ENCODE data around the gene MED12L.

Gene MED12L

GRCh38 chr3:151091685-151092345 is 6.4 kb downstream of the MED12L start:
- DNase-seq (ENCODE audit: low read depth, low spot score): no peak

DNA sequence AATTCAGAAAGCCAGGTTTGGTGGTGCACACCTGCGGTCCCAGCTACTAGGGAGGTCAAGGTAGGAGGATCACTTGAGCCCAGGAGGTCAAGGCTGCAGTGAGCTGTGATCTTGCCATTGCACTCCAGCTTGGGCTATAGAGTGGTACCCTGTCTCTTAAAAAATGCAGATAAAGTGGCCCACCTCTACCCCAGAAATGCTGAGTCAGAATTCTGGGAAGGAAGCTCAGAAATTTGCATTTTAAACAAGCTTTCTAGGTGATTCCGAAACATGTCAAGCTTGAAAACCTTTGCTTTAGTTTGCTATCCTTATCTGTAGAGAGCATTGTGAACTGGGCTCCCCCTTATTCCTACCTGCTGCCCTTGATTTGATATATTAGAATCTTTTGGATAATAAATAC is 7.7 kb downstream of the MED12L start:
- DNase-seq (ENCODE audit: low read depth, low spot score): no peak

GRCh38 chr3:151093905-151094304 is 8.4 kb downstream of the MED12L start:
- no peak for DNase-seq (ENCODE audit: low read depth, low spot score)

DNA sequence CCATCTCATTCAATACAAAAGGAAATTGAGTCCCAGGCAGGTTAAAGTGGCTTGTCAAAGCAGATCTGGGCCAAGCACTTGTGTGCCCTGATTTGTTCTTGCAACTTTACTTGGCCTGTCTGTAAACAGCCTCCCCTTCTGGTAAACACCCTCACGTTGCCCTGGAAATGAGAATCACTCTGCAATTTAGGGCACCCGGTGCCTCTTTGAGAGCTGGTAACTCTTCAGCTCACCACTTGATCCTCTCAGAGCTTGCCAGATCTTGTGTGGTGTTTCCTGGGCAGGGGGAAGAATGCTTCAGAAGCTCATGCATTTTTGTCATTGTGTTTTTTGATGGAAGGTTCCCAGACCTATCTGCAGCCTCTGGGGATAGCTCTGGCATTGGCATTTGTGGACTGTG is 11.3 kb downstream of the MED12L start:
- DNase-seq (ENCODE audit: low read depth, low spot score): no peak

- DNase-seq (ENCODE audit: low read depth, low spot score): no peak
These were observed 14.6 kb downstream of the MED12L start for GRCh38 chr3:151100076-151100475.

DNA sequence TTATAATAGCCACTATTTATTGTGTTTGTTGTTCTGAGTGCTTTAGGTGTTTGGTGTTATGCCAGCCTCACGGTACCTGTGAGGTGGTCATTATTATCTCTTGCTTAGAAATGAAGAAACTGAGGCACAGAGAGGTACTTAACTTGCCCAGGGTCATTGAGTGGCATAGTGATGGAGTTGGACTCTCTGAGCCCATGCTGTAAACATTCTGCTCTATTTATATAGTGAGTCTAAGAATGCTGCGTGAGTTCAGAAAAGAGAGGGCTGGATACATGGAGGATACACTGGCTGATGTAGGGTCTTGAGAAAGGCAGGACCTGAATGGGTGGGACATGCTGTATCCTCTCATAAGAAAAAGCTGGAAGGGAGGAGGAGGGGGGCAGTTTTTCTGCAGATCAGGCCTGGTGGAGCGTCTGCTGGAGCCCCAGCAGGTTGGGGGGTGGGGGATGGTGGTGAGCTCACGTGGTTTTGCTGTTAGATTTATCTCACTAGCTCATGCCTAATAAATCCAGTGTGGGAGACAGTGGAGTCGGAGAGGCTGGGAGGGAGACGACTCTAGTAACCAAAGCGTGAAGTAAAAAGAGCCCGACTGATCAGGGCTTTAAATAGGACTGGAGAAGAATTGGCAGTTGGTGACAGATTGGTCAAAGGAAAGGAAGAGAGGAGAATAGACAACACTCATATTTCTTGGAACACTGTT is 16.0 kb downstream of the MED12L start:
- DNase-seq (ENCODE audit: low read depth, low spot score): no peak

DNA sequence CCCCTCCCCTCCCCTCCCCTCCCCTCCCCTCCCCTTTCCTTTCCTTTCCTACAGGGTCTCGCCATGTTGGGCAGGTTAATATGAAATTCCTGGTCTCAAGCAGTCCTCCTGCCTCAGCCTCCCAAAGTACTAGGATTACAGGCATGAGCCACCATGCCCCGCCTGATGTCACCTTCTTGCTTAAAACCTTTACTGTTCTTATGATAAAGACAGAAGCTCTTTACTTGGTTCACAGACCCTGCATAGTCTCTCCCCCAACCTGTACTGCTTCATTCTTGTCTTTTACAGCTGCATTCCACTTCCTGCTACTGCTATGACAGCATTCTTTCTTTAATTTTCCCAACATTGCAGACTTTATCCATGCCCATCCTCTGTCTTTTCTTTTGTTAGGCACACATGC is 20.8 kb downstream of the MED12L start:
- DNase-seq (ENCODE audit: low read depth, low spot score): no peak

DNA sequence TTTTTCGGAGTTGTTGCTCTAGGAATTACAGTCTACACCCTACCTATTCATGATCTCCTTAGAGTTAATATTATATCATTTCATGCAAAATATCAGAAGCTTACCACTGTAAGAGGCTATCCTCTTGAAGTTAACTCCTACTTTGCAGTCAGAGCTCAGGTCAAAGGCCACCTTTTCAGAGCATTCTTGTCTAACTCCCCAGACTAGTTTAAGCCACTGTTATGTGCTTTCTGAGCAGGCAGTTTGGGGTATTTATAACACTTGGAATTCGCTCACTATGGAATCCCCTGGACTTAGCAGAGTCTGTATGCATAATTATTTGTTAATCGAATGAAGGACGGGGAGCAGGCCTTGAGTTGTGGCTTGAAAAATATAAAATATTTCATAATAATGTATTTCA is 21.7 kb downstream of the MED12L start:
- no peak for DNase-seq (ENCODE audit: low read depth, low spot score)

- no peak for DNase-seq (ENCODE audit: low read depth, low spot score)
These were observed 22.2 kb downstream of the MED12L start for GRCh38 chr3:151107701-151108100.

GRCh38 chr3:151109286-151109800 is 23.9 kb downstream of the MED12L start:
- no peak for DNase-seq (ENCODE audit: low read depth, low spot score)

DNA sequence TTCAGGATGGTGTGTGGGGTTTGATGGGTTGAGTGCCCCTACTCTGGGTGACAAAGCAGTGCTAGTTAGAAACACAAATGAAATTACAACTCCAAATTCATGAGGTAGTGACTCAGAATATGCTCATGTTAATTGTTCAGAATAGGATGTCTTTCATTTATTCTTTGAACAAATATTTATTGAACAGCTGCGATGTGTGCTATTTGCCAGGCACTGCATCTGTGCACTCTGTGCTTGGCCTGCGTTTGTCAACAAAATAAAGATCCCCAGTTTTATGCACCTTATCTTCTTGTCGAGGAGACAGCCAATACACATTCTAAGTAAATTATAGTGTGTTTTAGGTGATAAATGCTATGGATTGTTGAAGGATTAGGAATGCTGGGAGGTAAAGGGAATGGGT is 27.3 kb downstream of the MED12L start:
- no peak for DNase-seq (ENCODE audit: low read depth, low spot score)

DNA sequence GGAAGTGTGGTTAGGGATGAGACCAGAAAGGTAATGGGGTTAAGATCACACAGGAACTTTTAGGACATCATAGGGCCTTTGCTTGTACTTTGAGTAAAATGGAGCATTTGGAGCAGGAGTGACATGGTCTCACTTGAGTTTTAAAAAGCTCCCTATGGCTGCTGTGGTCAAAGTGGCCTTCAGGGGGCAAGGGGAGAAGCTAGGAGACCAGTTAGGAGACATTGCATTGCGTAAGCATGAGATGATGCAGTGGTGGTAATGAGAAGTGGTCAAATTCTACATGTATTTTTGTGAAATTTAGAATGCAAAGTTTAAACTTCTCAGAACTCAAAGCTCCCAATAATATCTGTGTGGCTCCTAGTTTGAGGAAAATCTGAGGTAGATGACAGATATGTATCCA is 27.9 kb downstream of the MED12L start:
- no peak for DNase-seq (ENCODE audit: low read depth, low spot score)

DNA sequence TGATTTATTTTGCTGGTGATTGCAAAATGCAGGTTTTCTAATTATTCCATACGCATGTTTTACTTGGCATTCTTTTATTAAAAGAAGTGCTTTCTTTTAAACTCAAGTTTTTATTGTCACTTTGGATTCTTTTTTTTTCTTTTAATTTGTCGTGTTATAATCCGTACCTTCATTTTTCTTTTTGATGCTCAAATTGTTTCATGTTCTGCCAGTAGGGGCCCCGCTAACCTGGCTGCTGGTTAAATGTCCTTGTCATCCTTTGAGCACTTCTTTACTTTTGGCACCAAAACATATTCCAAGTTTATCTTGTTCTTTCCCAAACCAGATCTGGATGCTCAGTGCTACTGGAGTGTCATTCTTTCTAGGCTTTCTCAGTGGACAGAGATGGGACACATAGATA is 31.6 kb downstream of the MED12L start:
- no peak for DNase-seq (ENCODE audit: low read depth, low spot score)

DNA sequence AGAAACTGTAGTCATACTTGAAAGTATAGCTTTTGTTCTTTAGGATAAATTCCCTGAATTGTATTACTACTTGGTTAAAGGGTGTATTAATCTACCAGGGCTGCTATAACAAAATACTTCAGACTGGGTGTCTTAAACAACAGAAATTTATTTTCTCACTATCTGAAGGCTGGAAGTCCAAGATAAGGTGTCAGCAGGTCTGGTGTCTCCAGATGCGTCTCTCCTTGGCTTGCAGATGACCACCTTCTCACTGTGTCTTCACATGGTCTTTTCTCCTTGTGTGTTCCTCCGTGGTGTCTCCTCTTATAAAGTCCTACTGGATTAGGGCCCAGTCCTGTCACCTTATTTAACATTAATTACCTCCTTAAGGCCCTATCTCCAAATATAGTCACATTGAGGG is 33.7 kb downstream of the MED12L start:
- no peak for DNase-seq (ENCODE audit: low read depth, low spot score)

DNA sequence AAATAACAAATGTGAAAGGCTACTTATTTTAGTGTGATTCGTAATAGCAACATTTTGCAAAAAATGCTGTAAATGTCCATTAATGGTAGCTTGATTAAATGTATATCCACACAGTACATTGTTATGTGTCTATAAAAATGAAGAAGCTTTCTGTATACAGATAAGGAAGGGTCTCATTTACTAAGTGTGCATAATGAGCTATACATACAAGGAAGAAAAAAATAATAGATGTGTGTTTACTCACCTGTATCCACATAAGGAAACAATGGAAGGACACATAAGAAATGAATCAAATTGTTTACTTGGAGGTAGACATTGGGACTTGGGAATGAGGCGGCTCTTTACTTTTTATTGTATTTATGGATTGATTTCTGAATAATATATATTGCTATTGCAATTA is 34.9 kb downstream of the MED12L start:
- DNase-seq (ENCODE audit: low read depth, low spot score): no peak

DNA sequence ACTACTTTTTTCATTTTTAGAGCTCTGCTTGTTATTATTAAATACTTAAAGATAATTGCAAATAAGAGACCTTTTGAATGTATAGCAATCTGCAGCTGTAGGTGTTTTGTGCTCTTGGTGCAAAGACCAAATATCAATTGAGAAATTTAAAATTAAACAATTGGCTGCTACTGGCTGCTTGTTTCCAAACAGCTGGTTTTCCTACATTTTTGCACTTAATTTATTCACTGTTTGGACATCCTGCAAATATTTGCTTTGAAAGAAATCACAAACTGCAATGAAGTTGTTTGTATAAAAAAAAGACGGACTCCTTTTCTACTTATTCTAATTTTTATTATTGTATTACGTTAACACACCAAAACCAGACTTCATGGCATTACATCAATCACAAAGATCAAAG is 35.6 kb downstream of the MED12L start:
- no peak for DNase-seq (ENCODE audit: low read depth, low spot score)

GRCh38 chr3:151123827-151124226 is 38.4 kb downstream of the MED12L start:
- DNase-seq (ENCODE audit: low read depth, low spot score): no peak

GRCh38 chr3:151124476-151124875 is 39.0 kb downstream of the MED12L start:
- no peak for DNase-seq (ENCODE audit: low read depth, low spot score)

GRCh38 chr3:151130428-151130827 is 45.0 kb downstream of the MED12L start:
- DNase-seq (ENCODE audit: low read depth, low spot score): no peak

GRCh38 chr3:151133175-151133574 is 47.7 kb downstream of the MED12L start:
- DNase-seq (ENCODE audit: low read depth, low spot score): no peak

- no peak for DNase-seq (ENCODE audit: low read depth, low spot score)
These were observed 48.5 kb downstream of the MED12L start for GRCh38 chr3:151133917-151134450.

- DNase-seq (ENCODE audit: low read depth, low spot score): no peak
These were observed 50.3 kb downstream of the MED12L start for GRCh38 chr3:151135541-151136337.
